AG09309 (cell line): ENCODE results near the gene CAMK2A.

Experiments
- DNase-seq: peaks from one replicate; pipeline ENCODE4 v3.0.0-alpha.2; 2010; ENCODE audit warnings: low read depth
- H3K4me3 ChIP-seq: 2 replicates; pipeline ENCODE4 v1.5.1; 2011; ENCODE audit warnings: mild to moderate bottlenecking, low read depth, low read length, moderate library complexity; ENCODE audit not compliant: control insufficient read depth
- CTCF ChIP-seq: IDR thresholded peaks from 2 replicates; pipeline ENCODE4 v1.5.1; 2011; ENCODE audit warnings: mild to moderate bottlenecking, low read depth, low read length, inconsistent platforms; ENCODE audit not compliant: insufficient read depth, control insufficient read depth; ENCODE audit errors: missing control alignments

Gene CAMK2A

GRCh38 chr5:150217873-150218692 is 71.5 kb downstream of the CAMK2A start:
- peak; percentile 61 for DNase-seq
- peak; percentile 83 for TF ChIP-seq CTCF
- H3K4me3 ChIP-seq = no peak overlapping the region

- DNase-seq = no peak
- H3K4me3 ChIP-seq = no peak overlapping the region
- no peak for TF ChIP-seq CTCF
Measured at GRCh38 chr5:150217038-150217437, 72.5 kb downstream of the CAMK2A start.

GRCh38 chr5:150215979-150216944 is 73.3 kb downstream of the CAMK2A start:
- H3K4me3 ChIP-seq = no peak overlapping the region
- TF ChIP-seq CTCF = no peak
- no peak for DNase-seq

GRCh38 chr5:150214289-150214688 is 75.3 kb downstream of the CAMK2A start:
- peak; percentile 59 for TF ChIP-seq CTCF
- no peak overlapping the region for H3K4me3 ChIP-seq
- DNase-seq = no peak

GRCh38 chr5:150213530-150213929 is 76.0 kb downstream of the CAMK2A start:
- DNase-seq = no peak
- no peak for TF ChIP-seq CTCF
- no peak overlapping the region for H3K4me3 ChIP-seq

GRCh38 chr5:150211156-150212030 is 78.2 kb downstream of the CAMK2A start:
- TF ChIP-seq CTCF = no peak
- no peak overlapping the region for H3K4me3 ChIP-seq
- DNase-seq = no peak
